Measurements from ENCODE around the gene CHST11. TPM values are rescaled to one million over a fixed set of nuclear protein-coding genes. Genes with fewer than 3 reads are reported as not detected.

The CHST11 gene
- total RNA-seq, 1 donor from 2014 or later = 44.3 TPM

GRCh38 chr12:104701301-104701700 lies 244.6 kb downstream of the CHST11 start:
- no peak overlapping the region for H3K4me3 ChIP-seq (ENCODE audit: low read depth, low read length)
- DNase-seq (ENCODE audit: low read depth) = no peak
- TF ChIP-seq CTCF (conservative IDR thresholded peaks at IDR 0.05; ENCODE audit: low read depth, low read length) = no peak

- no peak overlapping the region for H3K4me3 ChIP-seq (ENCODE audit: low read depth, low read length)
- DNase-seq (ENCODE audit: low read depth) = no peak
- no peak for TF ChIP-seq CTCF (conservative IDR thresholded peaks at IDR 0.05; ENCODE audit: low read depth, low read length)
Observed at GRCh38 chr12:104701756-104702155, 245.0 kb downstream of the CHST11 start.

DNA sequence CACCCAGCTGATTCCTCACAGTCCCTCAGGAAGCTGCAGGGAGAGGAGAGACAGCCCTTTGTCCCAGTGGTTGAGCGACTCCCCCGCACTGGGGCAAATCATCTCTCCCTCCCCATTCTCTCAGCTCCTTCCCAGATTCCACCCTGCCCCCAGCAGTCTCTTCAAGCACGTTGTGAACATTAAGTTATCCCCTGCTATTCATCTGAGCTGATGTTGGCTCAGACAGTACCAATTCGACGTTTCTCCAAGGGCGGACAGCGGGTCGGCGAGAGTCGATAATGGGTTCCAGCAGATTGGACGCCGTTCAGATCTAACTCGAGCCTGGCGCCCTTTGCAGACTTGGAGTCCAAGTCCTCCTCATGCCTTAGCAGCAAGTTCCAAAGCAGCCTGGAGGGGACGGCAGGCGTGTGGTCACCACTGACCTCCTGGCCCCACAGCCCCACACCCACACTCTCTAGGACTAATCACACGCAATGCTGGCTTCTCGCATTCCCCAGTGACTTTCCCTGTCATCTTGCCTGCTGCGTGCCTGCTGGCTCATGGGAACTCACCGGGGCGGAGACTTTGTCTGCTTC lies 245.9 kb downstream of the CHST11 start:
- H3K4me3 ChIP-seq (ENCODE audit: low read depth, low read length) = no peak overlapping the region
- TF ChIP-seq CTCF (conservative IDR thresholded peaks at IDR 0.05; ENCODE audit: low read depth, low read length) = no peak
- no peak for DNase-seq (ENCODE audit: low read depth)

DNA sequence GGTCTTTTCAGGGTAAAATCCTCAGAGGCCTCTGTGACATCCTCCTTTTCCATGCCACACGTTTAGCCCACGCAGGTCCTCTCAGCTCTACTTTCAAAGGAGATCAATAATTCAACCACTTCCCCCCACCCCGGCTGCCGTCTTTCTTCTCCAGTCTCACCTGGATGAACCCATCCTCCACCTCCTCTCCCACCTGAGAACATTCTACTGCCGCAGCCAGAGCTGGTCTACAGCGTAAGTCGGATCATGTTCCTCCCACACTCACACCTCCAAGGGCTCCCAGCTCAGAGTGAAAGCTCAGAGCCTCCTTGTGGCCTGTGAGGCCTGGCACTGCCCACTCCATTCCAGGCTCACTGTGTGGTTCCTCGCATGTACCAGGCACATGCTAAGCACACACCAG lies 246.6 kb downstream of the CHST11 start:
- no peak for DNase-seq (ENCODE audit: low read depth)
- H3K4me3 ChIP-seq (ENCODE audit: low read depth, low read length) = no peak overlapping the region

GRCh38 chr12:104704224-104704779 lies 247.6 kb downstream of the CHST11 start:
- no peak for TF ChIP-seq CTCF (conservative IDR thresholded peaks at IDR 0.05; ENCODE audit: low read depth, low read length)
- H3K4me3 ChIP-seq (ENCODE audit: low read depth, low read length) = no peak overlapping the region
- no peak for DNase-seq (ENCODE audit: low read depth)

More for the DNA sequence above, 246.6 kb downstream of the CHST11 start:
- TF ChIP-seq CTCF (conservative IDR thresholded peaks at IDR 0.05; ENCODE audit: low read depth, low read length) = no peak

DNA sequence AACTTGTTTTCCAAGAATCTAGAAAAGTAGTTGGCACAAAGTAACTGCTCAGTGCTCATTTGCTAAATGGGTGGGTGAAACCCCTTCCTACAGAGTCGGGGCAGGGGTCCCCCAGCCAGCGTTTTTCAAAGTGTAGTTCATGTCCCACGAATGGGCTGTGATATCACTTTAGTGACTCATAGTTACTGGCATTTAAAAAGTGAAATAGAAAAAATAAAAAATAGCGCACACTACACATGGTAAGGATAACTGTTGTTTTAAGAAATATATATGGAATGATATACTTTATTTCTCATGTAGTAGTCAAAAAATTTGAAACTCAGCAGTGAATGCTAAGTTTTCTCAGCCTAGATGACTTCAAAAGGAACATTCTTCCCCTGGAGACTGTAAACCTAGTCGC lies 250.4 kb downstream of the CHST11 start:
- TF ChIP-seq CTCF (conservative IDR thresholded peaks at IDR 0.05; ENCODE audit: low read depth, low read length) = no peak
- no peak for DNase-seq (ENCODE audit: low read depth)
- no peak overlapping the region for H3K4me3 ChIP-seq (ENCODE audit: low read depth, low read length)
